NCI-H128 (cell line): Measurements from ENCODE around the gene RASEF.

Source experiments
- DNase-seq: peaks from one replicate; lab custom pipeline; 2025; ENCODE audit not compliant: unreplicated experiment; lab: John Stamatoyannopoulos, UW

The RASEF gene

GRCh38 chr9:83059417-83059816 lies 3.5 kb downstream of the RASEF start:
- no peak for DNase-seq

- no peak for DNase-seq
These were observed 6.0 kb downstream of the RASEF start for GRCh38 chr9:83056911-83057310.

GRCh38 chr9:83056174-83056573 lies 6.8 kb downstream of the RASEF start:
- no peak for DNase-seq

GRCh38 chr9:83047839-83048775 lies 14.8 kb downstream of the RASEF start:
- DNase-seq = no peak

GRCh38 chr9:83043597-83043996 lies 19.3 kb downstream of the RASEF start:
- DNase-seq = no peak

GRCh38 chr9:83041771-83042170 lies 21.2 kb downstream of the RASEF start:
- no peak for DNase-seq

- DNase-seq = no peak
These were observed 23.6 kb downstream of the RASEF start for GRCh38 chr9:83039303-83039702.

GRCh38 chr9:83036043-83036442 lies 26.9 kb downstream of the RASEF start:
- no peak for DNase-seq

- no peak for DNase-seq
These were observed 27.8 kb downstream of the RASEF start for GRCh38 chr9:83035143-83035542.

GRCh38 chr9:83034587-83034986 lies 28.4 kb downstream of the RASEF start:
- DNase-seq = no peak

GRCh38 chr9:83034026-83034425 lies 28.9 kb downstream of the RASEF start:
- no peak for DNase-seq

- no peak for DNase-seq
These were observed 30.8 kb downstream of the RASEF start for GRCh38 chr9:83032065-83032625.

- no peak for DNase-seq
These were observed 32.4 kb downstream of the RASEF start for GRCh38 chr9:83030391-83031107.

GRCh38 chr9:83029531-83030137 lies 33.3 kb downstream of the RASEF start:
- no peak for DNase-seq

- DNase-seq = no peak
These were observed 35.6 kb downstream of the RASEF start for GRCh38 chr9:83027153-83027891.

- no peak for DNase-seq
These were observed 38.3 kb downstream of the RASEF start for GRCh38 chr9:83024506-83025125.

- no peak for DNase-seq
These were observed 39.8 kb downstream of the RASEF start for GRCh38 chr9:83023151-83023550.

GRCh38 chr9:83020864-83021263 lies 42.1 kb downstream of the RASEF start:
- DNase-seq = no peak

GRCh38 chr9:83020327-83020726 lies 42.6 kb downstream of the RASEF start:
- DNase-seq = no peak

GRCh38 chr9:83019246-83019645 lies 43.7 kb downstream of the RASEF start:
- DNase-seq = no peak
